Activated CD4-positive, alpha-beta T cell treated with anti-CD3 and anti-CD28 coated beads, Interleukin-2, amount 50 U/mL, for 4 hours (primary cell): ENCODE results near the gene RERG.

ENCODE experiments used
- DNase-seq, 2 experiments: peaks; one replicate each; pipeline ENCODE4 v3.0.0-alpha.2; 2020

Gene RERG

DNA sequence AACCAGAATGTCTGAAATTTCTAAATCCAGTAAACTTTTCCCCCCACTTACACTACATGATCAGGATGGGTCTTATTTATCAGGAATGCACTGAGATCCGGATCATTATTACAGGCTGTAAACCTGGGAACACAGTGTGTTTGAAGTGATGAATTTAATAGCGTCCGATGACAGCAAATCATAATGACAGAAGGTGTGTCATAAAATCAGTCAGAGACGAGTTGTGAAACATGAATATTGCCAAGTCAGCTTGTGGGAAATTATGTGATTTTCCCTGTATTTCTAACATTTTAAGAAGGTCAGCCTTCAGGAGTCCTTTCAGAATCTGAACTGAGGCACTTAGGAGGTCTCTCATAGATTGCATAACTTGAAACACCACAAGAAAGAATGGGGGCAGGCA, 36.7 kb downstream of the RERG start:
- no peak for DNase-seq

DNA sequence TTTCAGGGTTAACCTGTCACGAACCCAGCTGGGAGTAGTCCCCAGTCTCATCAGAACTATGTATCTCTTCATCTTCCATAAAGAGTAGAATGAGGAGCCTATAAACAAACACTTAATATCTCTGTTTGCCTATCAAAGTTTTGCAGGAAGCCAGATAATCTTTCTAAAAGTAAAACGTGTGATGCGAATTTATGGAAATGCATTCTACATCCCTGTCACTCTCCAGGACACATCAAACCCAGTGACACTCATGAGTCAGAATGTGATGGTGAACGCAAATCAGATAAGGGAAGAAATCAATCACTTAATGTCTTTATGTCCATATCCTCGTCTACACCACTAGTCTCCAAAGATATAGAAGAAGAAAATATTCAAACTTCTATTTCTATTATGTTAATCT, 37.4 kb downstream of the RERG start:
- no peak for DNase-seq

DNA sequence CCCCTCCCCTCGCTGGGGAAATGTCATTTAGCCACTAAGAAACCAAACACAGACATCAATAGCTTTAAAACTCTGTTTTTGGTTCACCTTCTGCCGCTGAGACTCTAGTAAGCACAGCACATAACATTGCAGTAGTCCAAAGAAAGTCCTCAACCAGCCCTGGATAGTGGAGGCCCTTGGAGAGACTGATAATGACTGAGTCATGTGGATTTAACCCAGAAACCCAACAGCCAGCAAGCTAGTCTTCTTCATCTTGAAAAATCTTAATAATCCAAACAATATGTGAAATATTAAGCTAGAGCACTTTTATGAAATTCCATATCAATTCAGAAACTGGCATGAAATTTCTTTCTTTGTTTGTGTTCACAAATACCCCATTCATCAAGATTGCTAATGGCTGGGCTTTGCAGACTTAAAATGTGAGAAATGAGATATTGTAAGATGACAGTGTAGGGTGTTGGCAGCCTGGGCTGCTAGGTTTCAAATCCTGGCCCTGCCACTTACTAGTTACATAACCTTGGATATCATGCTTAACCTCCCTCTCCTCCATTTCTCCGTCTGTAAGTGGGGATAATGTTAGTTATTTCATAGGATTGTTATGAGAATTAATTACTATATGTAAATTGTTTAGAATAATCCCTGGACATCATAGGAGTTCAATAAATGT, 40.1 kb downstream of the RERG start:
- DNase-seq = no peak

DNA sequence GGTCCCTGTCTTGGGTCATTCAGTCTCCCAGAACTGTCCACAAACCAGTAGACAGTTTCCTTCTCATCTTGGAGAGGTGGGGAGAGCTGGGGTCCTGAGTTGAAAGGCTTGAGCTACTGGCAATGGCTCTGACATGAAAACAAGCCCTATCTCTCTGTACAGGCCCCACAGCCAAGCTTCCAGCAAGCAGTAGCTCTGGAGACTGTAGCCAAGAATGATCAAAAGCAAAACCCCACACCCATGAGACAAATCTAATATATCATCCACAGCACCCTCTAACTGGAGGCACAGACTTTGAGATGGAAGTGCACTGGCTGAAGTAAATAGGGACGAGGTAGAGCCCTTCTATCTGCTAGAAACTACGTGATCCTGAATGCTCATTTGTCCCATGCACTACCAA, 40.9 kb downstream of the RERG start:
- DNase-seq = no peak

DNA sequence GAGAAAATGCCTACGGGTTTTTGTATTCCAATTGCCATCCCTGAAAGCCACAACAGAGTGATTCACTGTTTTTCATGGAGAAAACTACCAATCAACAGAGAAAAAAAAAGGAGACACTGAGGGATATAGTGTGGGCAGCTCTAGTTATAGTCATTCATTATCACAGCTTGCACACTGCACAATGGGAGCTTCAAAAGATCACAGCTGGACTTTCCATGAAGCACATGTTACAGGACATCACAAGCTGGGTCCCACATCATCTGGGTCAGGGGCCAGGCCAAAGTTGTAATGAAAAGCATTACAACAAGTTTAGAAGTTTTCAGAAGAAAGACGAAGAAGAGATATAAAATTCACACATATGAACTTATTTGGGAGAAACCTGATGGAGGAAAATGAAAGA, 41.5 kb downstream of the RERG start:
- no peak for DNase-seq

DNA sequence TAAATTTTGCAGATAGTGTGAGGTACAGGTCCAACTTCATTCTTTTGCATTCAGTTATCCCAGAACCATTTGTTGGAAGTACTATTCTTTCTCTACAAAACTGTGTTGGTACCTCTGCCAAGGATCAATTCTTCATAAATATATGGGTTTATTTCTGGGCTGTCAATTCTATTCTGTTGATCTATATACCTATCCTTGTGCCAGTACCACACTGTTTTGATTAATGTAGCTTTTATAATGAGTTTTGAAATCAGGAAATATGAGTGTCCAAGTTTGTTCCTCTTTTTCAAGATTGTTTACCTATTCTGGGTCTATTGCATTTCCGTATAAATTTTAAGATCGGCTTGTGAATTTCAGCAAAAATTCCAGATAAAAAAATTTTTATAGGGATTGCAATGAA, 48.1 kb downstream of the RERG start:
- no peak for DNase-seq

DNA sequence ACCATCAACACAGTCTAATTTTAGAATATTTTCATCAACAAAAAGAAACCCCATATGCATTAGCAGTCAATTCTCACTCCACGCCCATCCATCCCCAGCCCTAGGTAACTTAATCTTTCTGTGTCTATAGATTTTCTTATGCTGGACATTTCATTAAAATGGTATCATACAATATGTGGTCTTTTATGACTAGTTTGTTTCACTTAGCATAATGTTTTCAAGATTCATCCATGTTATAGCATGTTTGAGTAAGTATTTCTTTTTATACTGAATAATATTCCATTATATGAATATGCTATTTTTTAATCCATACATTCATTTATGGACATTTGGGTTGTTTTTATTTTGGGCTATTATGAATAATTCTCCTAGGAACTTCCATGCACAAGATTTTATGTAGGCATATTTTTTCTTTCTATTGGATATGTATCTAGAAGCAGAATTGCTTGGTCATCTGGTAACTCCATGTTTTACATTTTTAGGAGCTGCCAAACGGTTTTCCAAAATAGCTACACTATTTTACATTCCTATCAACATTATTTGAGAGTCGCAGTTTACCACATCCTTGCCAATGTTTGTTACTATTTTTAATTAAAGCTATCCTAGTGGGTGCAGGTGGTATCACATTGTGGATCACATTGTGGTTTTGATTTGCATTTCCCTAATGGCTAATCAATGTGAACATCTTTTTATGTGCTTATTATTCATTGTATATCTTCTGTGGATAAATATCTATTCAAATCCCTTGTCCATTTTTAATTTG, 49.0 kb downstream of the RERG start:
- DNase-seq = no peak

DNA sequence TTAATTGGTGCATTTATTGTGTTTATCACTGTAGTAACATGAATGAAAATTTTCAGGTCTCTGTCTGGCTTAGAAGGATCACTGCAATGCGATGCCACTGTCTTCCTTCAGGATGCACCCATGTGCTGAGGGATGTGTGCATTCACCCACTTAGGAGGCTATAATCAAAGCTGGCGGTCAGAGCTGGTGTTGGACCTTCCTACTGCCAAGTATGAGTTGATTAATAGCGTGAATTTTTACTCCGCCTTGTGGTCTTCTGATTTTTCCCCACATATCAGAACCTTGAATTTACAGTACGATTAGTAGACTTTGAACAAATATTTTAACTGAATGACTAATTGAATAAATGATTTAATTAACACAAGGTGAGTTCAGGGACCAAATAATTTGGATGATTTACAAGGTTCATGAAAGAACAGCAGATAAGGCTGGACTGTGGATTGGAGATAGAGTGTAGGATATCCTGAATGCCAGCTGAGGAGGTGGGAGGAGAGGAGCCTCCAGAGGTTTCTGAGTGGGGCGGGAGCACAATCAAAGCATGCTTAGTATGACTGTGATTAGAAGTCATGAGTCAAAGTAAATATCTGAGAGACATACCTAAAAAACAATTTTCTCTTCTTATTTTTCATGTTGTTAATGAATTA, 50.1 kb downstream of the RERG start:
- DNase-seq = no peak

DNA sequence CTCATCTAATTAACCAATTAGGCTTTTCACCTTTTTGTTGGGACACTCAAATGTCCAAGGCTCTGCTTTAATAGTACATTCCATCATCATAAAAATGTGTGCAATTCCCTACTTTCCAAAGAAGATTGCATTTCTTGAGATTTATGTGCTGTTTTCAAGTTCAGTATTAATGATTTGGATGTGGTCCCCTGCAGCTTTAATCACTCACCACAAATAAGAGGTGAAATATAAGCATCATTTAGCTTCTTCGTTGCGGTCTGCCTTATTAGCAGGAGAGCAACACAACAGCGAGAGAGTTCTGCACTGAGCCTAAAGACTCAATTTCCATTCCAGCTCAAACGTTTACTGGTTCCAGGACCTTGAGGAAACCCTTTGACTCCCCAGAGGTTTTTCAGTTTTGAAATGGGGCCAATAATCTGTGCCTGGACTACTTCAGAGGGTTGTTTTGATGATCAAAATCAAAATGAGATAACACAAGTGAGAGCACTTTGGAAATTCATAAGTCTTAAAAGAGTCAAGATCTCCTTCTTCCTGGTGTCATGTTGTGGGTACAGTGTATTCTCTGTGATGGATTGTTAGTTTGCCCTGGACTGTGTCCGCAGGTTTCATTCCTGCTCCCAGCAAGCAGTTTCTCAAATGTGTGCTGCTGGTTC, 53.1 kb downstream of the RERG start:
- no peak for DNase-seq

DNA sequence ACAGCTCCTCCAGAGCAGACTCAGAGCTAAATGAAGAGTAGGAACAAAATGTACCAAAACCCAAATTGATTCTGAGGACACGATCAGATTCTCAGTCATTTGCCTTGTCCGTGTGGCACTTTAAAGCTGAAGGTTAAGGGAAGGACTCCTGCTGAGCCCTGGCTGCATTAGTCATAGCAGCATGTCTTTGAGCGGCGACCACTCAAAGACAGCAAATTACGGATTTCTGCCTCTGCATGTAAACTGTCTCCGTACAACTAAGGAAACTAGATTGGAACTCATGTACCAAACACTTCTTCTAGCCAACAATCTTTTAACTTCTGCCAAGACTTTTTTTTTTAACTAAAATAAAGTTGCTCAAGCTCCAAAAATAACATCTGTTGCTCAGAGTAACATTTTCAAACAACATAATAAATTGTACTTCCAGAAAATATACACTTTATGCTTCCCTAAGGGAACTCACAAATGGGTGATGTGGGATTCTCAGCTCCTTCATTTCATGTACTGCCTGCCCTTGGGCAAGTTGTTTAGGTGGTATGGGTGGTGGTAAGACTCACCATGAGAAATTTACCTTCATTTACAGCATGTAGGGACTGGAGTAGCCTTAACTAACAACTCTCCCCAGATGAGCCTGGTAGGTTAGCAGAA, 56.1 kb downstream of the RERG start:
- DNase-seq = no peak

DNA sequence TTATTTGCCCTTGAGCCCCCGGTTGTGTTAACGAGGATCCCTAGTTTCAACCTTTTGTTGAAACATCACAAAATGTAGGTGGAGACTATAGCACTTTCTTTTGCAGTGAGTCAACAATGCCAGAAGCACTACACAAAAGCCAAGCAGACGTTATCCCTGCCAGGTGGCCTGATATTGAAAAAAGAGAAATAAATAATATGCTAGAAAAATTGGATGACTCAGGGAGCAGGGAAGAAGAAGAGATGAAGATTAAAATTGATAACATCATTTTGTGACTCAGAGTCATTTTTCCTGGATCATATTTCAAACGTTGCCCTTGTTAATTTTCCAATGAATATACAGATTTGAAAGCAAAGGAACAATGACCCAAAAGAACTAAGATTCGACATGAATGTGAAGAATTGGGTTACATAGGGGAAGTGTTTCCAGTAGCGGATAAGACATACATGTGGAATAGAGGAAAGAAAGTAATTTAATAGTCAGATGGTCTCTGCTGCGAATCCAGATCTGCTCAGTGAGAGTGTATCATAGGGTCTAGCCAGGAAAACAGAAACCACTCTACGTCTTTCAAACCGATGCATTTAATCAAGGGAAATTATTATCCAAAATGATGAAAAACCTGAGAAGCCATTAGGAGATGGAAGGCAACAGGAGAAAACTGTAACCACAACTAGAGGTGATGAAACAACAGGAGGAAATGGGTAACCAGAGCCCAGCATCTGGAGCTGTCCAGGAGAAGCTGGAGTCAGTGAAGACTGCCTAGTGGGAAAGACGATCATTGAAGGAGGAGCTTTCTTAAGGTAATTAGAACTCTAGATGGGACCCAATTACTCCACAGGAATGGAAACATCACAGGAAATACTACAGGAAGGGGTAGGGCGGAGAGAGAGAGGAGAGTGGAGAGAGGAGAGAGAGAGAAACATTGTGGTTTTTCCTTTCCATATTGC, 57.9 kb downstream of the RERG start:
- no peak for DNase-seq

DNA sequence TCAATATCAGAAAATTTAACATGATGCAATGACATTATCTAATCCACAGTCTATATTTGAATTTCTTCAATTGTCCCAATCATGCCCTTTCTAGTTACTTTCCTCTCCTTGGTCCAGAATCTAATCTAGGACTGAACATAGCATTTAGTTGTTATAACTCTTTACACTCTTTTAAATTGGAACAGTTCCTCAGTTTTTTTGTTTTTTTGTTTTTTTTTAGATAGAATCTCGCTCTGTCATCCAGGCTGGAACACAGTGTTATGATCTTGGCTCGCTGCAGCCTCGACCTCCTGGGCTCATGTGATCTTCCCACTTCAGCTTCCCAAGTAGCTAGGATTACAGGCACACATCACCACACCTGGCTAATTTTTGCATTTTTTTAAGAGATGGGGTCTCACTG, 63.1 kb downstream of the RERG start:
- DNase-seq = no peak

DNA sequence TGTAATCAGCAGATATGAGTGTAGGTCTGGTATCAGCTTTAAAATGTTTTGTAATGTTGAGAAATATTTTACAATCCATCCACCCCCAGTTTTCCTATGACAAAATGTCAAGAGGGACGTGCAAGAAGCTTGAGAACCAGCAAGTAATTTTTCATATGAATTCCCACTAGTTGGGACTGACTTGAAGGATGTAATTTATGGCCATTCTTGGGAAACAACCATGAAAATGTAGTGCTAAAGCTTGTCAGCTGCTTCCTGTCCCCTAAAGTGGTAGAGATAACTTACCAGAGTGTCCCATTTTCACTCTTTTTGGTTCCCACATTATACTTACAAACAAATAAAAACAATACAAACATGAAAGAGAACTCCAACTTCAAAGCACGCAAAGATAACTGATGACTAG, 63.9 kb downstream of the RERG start:
- no peak for DNase-seq

DNA sequence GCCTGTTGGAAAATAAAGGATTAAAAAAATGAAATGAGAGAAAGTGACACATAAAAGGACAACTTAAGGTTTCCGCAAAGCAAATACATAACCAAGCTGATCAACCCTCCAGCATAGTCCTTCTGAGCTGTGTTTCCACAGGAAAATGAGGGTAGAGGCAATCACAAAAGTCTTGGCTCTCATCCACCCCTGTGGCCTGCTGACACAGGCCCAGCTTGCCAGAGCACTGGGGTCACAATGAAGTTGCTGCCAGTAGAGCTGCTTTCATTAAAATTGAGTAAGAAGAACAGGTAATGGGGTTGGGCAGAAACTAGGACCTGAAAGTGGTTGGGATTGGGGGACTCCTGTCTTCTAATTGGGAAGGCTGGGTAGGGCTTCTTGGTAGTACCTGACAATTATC, 65.9 kb downstream of the RERG start:
- no peak for DNase-seq

DNA sequence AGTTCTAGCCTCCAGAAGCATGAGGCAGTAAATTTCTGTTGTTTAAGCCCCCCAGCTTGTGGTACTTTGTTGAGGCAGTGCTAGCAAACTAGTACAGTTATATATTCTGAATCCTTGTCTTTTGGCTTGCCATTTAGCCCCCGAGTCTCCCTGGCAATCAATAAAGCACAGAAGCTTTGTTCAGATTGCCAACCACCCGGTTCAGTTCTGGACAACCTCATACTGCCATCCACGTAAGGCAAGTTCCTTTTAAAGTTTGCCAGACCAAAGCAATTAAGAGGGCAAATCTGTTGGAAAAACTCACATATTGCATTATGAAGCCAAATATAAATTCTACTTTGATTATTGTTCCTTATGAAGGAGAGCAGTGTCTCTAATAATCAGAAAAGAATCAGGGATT, 67.1 kb downstream of the RERG start:
- no peak for DNase-seq

DNA sequence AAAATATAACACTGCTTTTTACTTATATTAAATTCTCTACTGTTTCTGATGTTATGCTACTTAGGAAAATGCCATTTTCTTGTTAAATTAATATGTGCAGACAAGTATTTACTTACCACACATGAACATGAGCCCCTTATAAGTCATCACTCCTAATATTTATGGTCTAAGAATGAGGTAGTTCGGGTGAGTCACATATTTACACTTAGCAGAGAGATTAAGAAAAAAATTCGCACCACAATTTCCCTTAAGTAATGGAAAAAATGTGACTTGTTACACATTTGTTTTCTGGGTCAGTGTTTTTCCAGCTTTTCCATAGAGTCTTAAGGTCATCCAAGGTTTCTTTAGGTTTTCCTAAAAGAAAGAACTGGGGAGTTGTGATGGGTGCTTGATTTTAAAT, 68.3 kb downstream of the RERG start:
- DNase-seq = no peak

DNA sequence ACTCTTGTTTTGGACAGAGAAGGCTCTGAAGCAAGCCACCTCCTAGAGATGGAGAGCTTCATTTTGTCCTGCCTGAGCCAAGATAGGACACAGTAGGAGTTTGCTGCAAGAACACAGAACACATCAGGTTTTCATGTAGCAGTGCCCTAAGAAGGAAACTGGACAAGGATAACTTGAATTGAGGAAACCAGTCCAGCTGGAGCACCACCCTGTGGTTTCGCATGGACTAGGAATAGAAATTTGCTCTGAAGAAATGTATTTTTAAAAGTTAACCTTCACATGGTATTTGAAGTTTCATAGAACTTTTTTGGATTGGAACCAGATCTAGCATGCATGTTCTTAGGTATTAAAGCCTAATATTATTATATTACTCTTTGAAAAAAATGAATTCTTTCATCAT, 68.8 kb downstream of the RERG start:
- no peak for DNase-seq

DNA sequence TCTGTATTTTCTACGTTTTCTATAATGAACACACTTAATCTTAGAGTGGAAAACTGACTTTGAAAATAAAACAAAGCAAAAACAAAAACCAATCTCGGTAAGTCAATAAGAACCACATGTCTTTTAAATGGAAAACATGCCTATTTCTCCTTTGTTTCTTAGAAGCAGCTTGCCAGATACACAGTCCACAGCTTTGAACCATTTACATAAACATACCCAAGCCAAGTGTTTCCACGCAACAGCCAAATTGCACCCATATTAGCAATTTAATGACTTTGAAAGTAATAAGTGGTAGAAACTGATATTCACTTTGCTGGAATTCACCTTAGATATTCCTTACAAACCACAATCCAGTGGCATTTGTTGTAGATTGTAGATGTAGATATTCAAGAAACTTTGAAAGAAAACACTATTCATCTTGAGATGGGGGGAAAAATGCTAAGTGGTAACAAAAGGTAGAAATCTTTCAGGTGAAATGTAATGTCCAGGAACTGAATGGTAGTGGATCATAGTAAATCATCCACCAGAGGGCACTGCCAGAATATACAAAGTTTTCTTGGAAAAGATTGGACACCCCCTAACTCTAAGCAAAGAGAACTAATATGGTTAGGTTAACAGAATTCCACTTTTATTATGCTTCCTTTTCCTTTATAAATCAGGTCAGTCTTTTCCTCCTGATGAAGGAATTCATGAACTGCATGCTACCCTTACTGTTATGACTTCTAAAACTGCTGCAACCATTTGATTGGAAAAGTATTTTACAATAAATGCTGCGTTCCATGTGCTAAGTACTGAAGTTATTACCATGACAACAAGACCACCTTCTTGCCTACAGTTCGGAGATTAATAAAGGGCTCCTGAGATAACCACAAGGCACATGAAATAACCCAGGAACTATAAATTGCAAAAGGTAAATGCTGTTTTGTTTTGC, 69.8 kb downstream of the RERG start:
- DNase-seq = no peak

DNA sequence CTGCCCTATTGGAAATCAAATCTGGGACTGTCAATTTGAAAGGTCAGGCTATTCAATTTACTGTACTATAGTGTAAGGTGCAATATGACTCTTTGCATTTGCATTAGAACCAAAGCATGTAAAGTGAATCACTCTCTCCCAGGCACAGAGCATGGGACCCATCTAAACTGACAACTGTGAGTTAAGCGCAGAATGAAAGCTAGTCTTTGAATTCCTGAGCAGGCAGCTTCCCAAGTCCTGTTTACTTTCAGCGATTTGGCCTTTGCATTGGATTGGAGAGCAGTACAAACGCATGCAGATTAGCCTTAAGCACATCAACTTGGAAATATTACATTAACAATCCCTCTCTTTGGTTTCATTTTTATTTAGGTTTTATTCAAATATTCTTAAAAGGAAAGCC, 74.6 kb downstream of the RERG start:
- DNase-seq = no peak

DNA sequence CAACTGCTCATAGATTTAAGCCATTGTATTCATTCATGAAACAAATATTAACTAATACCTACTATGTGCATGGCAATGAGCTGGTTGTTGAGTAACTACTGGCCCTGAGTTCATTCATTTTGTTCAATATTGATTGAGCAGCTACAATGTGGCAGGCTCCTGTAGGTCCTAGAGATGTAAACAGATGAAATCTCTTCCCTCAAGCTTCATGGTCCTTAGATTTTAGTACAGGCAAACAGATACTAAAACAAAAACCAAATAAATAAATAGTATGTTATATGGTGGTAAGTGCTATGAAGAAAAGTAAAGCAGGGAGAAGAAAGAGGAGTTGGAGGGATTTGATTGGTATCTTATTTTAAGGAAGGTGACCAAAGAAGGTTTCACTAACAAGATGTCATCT, 77.8 kb downstream of the RERG start:
- DNase-seq = no peak

DNA sequence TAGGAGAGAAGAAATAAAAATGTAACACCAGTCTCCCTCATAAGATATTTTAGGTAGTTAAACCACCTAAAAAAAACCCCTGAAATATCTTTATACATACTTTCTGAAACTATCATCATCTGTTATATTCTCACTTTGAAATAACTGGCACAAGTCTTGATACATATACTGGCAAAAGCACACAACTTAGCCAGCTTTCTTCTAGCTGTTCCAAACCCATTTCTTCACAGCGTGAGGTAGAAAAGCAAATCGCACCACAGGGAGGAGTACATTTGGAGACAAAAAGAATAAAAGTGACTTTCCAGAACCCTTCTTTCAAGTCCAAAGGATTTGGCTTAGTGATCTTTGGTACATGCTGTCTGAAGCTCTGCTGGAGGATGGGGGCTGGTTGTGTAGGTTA, 78.5 kb downstream of the RERG start:
- no peak for DNase-seq
